ENCODE data around the gene FRK. TPM values are rescaled to one million over a fixed set of nuclear protein-coding genes. Genes with fewer than 3 reads are reported as not detected.

Gene FRK
- total RNA-seq, 2 donors from 2014 or later: 1.4 to 2.9 TPM

- Histone ChIP-seq H3K27me3 (ENCODE audit: control insufficient read depth, insufficient read depth, low read length, poor library complexity, severe bottlenecking) (no peaks in the 10 kb centered on the region), H3K4me3 (ENCODE audit: low read length) (no peak overlapping the region), H3K36me3 (ENCODE audit: control insufficient read depth, insufficient read depth, low read length) (no peaks in the 10 kb centered on the region), H3K4me1 (ENCODE audit: control insufficient read depth, insufficient read depth, low read length) (no peaks in the 10 kb centered on the region), H3K9me3 (ENCODE audit: control insufficient read depth, low read length) (peaks cover 8% of the 10 kb centered on the region), H3K27ac (ENCODE audit: low read depth, low read length) (no peak overlapping the region), H3K9ac (ENCODE audit: extremely low read depth, low read length, poor library complexity, severe bottlenecking) (no peak overlapping the region)
- Mint-ChIP-seq H3K4me1 (no peaks in the 10 kb centered on the region), H3K36me3 (ENCODE audit: low read depth) (peaks cover 8% of the 10 kb centered on the region), H3K27ac (no peak overlapping the region), H3K27me3 (ENCODE audit: insufficient read depth) (peaks cover 3% of the 10 kb centered on the region), H3K9me3 (peaks cover 16% of the 10 kb centered on the region), H3K4me3 (no peak overlapping the region)
- TF ChIP-seq, protein P1, sequence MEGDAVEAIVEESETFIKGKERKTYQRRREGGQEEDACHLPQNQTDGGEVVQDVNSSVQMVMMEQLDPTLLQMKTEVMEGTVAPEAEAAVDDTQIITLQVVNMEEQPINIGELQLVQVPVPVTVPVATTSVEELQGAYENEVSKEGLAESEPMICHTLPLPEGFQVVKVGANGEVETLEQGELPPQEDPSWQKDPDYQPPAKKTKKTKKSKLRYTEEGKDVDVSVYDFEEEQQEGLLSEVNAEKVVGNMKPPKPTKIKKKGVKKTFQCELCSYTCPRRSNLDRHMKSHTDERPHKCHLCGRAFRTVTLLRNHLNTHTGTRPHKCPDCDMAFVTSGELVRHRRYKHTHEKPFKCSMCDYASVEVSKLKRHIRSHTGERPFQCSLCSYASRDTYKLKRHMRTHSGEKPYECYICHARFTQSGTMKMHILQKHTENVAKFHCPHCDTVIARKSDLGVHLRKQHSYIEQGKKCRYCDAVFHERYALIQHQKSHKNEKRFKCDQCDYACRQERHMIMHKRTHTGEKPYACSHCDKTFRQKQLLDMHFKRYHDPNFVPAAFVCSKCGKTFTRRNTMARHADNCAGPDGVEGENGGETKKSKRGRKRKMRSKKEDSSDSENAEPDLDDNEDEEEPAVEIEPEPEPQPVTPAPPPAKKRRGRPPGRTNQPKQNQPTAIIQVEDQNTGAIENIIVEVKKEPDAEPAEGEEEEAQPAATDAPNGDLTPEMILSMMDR (conservative IDR thresholded peaks at IDR 0.05): no peak
- DNase-seq: no peak
- WGBS, 2 experiments (ENCODE audit: insufficient coverage in 1 of 2, insufficient read length in 1 of 2): 92 to 100% methylated on average over 2 of the region's 2 CpGs
These were observed 106.0 kb downstream of the FRK start for GRCh38 chr6:115954740-115955139.

GRCh38 chr6:115948751-115949150 lies 111.9 kb downstream of the FRK start:
- TF ChIP-seq, protein P1 (conservative IDR thresholded peaks at IDR 0.05): no peak
- Mint-ChIP-seq H3K9me3 (peaks cover 20% of the 10 kb centered on the region), H3K4me1 (peaks cover 2% of the 10 kb centered on the region), H3K4me3 (no peak overlapping the region), H3K27me3 (ENCODE audit: insufficient read depth) (no peaks in the 10 kb centered on the region), H3K36me3 (ENCODE audit: low read depth) (peaks cover 5% of the 10 kb centered on the region), H3K27ac (no peak overlapping the region)
- H3K27ac ChIP-seq (ENCODE audit: low read depth, low read length): no peak overlapping the region
- H3K9me3 ChIP-seq (ENCODE audit: control insufficient read depth, low read length): peaks cover 13% of the 10 kb centered on the region
- H3K36me3 ChIP-seq (ENCODE audit: control insufficient read depth, insufficient read depth, low read length): no peaks in the 10 kb centered on the region
- no peak for DNase-seq
- no peak overlapping the region for H3K4me3 ChIP-seq (ENCODE audit: low read length)
- no peaks in the 10 kb centered on the region for H3K4me1 ChIP-seq (ENCODE audit: control insufficient read depth, insufficient read depth, low read length)
- H3K9ac ChIP-seq (ENCODE audit: extremely low read depth, low read length, poor library complexity, severe bottlenecking): no peak overlapping the region
- H3K27me3 ChIP-seq (ENCODE audit: control insufficient read depth, insufficient read depth, low read length, poor library complexity, severe bottlenecking): no peaks in the 10 kb centered on the region

DNA sequence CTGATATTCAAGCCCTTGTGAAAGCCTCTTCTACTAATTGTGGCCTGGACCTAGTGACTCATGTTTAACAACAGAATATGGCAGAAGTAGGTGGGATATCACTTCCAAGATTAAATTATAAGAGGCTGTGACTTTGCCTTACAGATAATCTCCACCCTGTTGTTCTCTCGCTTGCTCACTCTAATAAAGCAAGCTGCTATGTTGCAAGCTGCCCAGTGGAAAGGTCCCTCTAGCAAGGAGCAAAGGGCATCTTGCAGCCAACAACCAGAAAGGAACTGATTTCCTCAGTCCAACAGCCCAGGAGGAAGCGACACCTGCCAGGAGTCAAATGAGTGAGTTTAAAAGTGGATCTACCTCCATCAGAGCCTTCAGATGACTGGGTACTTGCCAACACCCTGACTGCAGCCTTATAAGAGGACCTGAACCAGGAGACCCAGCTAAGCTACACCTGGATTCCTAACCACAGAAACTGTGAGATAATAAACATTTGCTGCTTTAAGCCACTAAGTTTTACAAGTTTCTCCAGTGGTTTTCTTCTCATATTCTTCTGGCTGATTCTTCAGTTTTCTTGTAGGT lies 112.6 kb downstream of the FRK start:
- H3K4me1 ChIP-seq (ENCODE audit: control insufficient read depth, insufficient read depth, low read length): no peaks in the 10 kb centered on the region
- peaks cover 14% of the 10 kb centered on the region for H3K9me3 ChIP-seq (ENCODE audit: control insufficient read depth, low read length)
- TF ChIP-seq, protein P1 (conservative IDR thresholded peaks at IDR 0.05): no peak
- no peak overlapping the region for H3K4me3 ChIP-seq (ENCODE audit: low read length)
- H3K9ac ChIP-seq (ENCODE audit: extremely low read depth, low read length, poor library complexity, severe bottlenecking): no peak overlapping the region
- no peaks in the 10 kb centered on the region for H3K27me3 Mint-ChIP-seq (ENCODE audit: insufficient read depth)
- no peak overlapping the region for H3K27ac Mint-ChIP-seq
- 94 to 100% methylated on average over 1 to 2 of the region's 2 CpGs for WGBS, 2 experiments (ENCODE audit: insufficient coverage in 1 of 2, insufficient read length in 1 of 2)
- H3K9me3 Mint-ChIP-seq: peaks cover 18% of the 10 kb centered on the region
- H3K36me3 ChIP-seq (ENCODE audit: control insufficient read depth, insufficient read depth, low read length): no peaks in the 10 kb centered on the region
- no peaks in the 10 kb centered on the region for H3K27me3 ChIP-seq (ENCODE audit: control insufficient read depth, insufficient read depth, low read length, poor library complexity, severe bottlenecking)
- H3K4me3 Mint-ChIP-seq: no peak overlapping the region
- H3K27ac ChIP-seq (ENCODE audit: low read depth, low read length): no peak overlapping the region
- DNase-seq: no peak
- peaks cover 5% of the 10 kb centered on the region for H3K36me3 Mint-ChIP-seq (ENCODE audit: low read depth)
- H3K4me1 Mint-ChIP-seq: peaks cover 2% of the 10 kb centered on the region
